NT2/D1 (cell line): ENCODE measurements around the gene RTL10.

ENCODE experiments used
- DNase-seq: peaks from one replicate; pipeline ENCODE4 v3.0.0-alpha.2; 2011; ENCODE audit warnings: low read depth, low spot score
- H3K27me3 ChIP-seq: 2 replicates; pipeline ENCODE4 v1.6.0; 2011; ENCODE audit warnings: mild to moderate bottlenecking; ENCODE audit not compliant: insufficient read length, insufficient read depth
- H3K36me3 ChIP-seq: 2 replicates; pipeline ENCODE4 v1.6.1; 2011; ENCODE audit warnings: mild to moderate bottlenecking, low read length, mixed read lengths; ENCODE audit not compliant: insufficient read depth, insufficient read length
- H3K4me1 ChIP-seq: 2 replicates; pipeline ENCODE4 v1.5.1; 2011; ENCODE audit not compliant: insufficient read depth, insufficient read length
- H3K4me3 ChIP-seq: 2 replicates; pipeline ENCODE4 v1.5.1; 2011; ENCODE audit warnings: low read depth; ENCODE audit not compliant: insufficient read length
- H3K9ac ChIP-seq: 2 replicates; pipeline ENCODE4 v1.6.0; 2011; ENCODE audit warnings: low read depth; ENCODE audit not compliant: insufficient read length
- H3K9me3 ChIP-seq: 2 replicates; pipeline ENCODE4 v1.5.1; 2011; ENCODE audit warnings: mild to moderate bottlenecking, low read length; ENCODE audit not compliant: insufficient read depth
- SUZ12 ChIP-seq: IDR thresholded peaks from 2 replicates; pipeline ENCODE4 v1.6.1; 2011; ENCODE audit not compliant: insufficient read length, insufficient read depth; ENCODE audit errors: extremely low read depth
- YY1 ChIP-seq: IDR thresholded peaks from 2 replicates; pipeline ENCODE4 v1.6.1; 2011; ENCODE audit not compliant: insufficient read length, insufficient read depth
- ZNF274 ChIP-seq: IDR thresholded peaks from 2 replicates; pipeline ENCODE4 v1.6.1; 2011; ENCODE audit warnings: mild to moderate bottlenecking, low read depth, low read length

RTL10 gene

DNA sequence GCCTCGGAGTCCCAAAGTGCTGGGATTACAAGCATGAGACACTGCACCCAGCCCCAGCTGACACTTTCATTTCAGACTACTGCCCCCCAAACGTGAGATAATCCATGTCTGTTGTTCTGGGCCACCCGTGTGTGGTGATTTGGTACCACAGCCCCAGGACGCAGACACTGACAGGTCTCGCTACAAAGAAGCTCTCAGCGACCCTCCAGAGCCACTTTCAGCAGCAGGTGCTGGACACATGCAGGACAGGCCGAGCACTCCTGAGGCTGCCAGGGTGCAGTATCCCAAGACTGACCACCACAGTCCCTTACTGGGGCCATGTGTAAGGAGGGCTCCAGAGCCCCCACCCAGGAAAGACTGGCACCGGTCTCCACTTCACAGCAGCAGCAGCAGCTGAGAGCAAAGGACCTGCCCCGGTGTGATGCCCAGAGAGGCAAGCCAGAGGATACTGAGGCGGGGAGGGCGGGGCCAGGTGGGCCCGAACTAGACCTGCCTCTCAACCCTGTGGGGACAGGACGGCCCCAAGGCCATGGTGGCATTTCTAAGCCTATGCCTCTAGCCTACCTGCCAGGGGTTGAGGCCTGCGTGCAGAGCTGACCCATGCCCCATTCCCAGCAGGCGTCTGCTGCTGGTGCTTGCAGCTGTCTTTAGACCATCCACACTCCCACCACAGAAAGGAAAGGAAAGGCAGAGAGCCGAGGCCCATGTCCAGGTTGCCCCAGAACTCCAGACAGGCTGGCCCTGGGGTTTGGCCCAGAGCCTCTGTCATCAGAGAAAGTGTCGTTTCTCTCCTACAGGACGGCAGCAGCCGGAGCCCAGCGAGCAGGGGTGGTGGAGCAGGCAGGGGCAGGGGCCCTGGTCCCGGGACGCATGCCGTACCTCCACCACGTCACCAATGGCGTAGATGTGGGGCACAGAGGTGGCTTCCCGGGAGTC is 28.0 kb upstream of the RTL10 start:
- Histone ChIP-seq H3K27me3 (no peaks in the 10 kb centered on the region), H3K4me3 (no peak overlapping the region), H3K36me3 (peaks cover 26% of the 10 kb centered on the region), H3K9me3 (no peaks in the 10 kb centered on the region), H3K4me1 (peaks cover 39% of the 10 kb centered on the region), H3K9ac (peak overlapping the region; percentile 50)
- no peak for DNase-seq
- no peak for TF ChIP-seq ZNF274
- TF ChIP-seq YY1, result no peak
- no peak for TF ChIP-seq SUZ12

DNA sequence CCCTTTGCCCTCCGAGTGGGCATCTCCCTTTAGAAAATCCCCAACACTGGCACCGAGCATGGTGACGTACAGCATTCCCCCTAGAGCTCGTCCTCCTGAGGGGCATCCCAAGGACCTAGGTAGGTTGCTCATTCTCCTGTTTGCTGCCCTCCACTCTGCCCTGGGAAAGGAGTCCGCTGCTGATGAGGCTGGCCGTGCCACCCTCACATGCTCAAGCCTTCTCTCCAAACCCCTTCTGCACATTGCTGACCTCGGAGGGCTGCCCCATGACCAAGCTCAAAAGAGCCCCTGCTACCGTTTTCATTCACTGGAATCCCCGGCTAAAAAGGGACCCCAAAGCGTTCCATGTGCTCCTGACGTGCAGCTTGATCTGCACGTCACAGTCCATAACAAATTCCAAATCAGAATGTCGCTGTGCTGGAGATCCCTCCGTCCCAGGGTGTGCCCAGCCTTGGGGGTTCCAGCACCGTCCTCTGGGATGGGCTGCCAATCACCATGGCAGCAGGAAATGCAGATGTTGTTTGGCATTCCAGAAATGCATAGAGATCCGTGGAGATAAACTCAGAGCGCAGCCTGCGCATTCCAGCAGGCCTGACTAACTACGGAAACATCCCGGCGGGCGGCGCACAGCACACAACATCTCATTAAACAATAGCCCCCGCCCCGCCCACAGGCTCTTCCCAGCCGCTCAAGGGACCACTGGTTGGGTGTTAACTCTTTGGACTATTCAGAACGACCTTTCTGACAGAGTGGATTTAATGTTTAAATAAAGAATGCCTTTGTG is 26.3 kb upstream of the RTL10 start:
- Histone ChIP-seq H3K4me3 (peak overlapping the region; percentile 30), H3K36me3 (peaks cover 35% of the 10 kb centered on the region), H3K9ac (peak overlapping the region; percentile 74), H3K27me3 (no peaks in the 10 kb centered on the region), H3K9me3 (no peaks in the 10 kb centered on the region), H3K4me1 (peaks cover 37% of the 10 kb centered on the region)
- peak; percentile 94 for DNase-seq
- TF ChIP-seq YY1, result no peak
- no peak for TF ChIP-seq SUZ12
- TF ChIP-seq ZNF274, result no peak

DNA sequence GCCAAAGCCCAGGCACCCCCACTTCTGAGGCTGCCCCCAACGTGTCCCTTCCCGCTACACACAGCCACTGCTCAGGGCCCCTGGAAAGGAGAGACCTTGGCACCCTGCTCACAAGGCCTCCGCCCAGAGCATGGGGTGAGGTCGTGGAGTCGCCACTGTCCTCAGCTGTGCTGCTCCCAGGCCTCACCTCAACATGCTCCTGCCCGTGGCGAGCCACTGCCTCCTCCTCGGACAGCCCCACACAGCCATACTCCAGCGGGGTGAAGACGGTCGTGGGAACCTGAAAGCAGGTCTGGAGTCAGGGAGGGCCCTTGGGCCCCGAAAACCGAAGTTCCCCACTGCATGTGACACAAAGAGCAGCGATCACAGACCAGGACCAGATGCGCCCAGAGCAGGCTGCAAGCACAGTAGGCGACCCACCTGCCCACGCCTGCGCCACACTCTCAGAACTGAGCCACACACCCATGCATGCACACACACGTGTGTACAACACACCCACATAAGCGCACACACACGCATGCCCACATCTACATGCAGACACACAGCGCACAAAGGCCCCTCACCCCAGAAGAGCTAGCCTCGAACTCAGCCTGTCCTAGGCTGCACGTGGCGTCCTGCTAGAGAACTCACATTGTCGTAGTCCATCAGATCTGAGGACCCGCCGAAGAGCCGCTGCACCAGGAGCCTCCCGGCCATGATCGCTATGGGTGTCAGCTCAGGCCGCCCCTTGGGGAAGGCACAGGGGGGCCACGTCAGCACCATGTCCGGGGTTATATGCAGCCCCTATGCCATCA is 25.5 kb upstream of the RTL10 start:
- H3K9ac ChIP-seq, result peak overlapping the region; percentile 69
- peaks cover 35% of the 10 kb centered on the region for H3K36me3 ChIP-seq
- no peak for DNase-seq
- no peak for TF ChIP-seq SUZ12
- TF ChIP-seq YY1, result no peak
- no peak for TF ChIP-seq ZNF274
- no peaks in the 10 kb centered on the region for H3K27me3 ChIP-seq
- peaks cover 37% of the 10 kb centered on the region for H3K4me1 ChIP-seq
- H3K4me3 ChIP-seq, result peak overlapping the region; percentile 30
- no peaks in the 10 kb centered on the region for H3K9me3 ChIP-seq

DNA sequence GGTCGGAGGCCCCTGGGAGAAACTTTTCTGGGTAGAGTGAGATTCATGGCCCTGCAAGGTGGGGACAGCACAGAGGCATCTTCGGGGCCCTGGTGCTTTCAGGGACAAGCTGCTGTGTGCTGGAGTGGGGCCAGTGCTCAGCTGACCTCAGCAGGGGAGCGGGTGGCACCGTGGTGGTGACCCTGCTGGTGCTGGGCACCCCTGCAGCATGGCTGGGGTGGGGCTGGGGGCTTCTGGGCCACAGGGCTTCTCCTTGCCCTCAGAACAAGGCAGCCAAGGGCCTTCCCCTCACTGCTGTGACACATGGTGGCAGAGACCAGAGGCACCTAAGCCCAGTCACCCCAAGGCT is 24.9 kb upstream of the RTL10 start:
- peak overlapping the region; percentile 12 for H3K4me3 ChIP-seq
- peaks cover 39% of the 10 kb centered on the region for H3K36me3 ChIP-seq
- no peaks in the 10 kb centered on the region for H3K9me3 ChIP-seq
- H3K4me1 ChIP-seq, result peaks cover 37% of the 10 kb centered on the region
- no peak for DNase-seq
- H3K9ac ChIP-seq, result peak overlapping the region; percentile 69
- no peaks in the 10 kb centered on the region for H3K27me3 ChIP-seq
- no peak for TF ChIP-seq SUZ12
- no peak for TF ChIP-seq YY1

DNA sequence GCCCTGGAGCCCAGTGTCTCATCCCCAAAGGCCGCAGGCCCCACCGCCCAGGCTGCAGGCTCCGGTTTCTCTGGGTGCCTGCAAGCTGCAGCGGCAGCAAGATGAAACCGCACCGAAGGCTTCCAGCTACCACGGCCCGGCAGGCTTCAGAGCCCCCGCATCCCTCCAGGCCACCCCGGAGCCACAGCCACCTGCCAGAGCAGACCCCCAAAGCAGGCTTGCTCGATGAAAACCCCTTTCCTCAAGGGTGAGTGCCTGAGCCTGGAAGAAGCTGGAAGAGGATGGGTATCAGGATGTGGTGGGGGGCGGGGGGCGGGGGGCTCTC is 24.5 kb upstream of the RTL10 start:
- Histone ChIP-seq H3K36me3 (peaks cover 42% of the 10 kb centered on the region), H3K9me3 (no peaks in the 10 kb centered on the region), H3K9ac (peak overlapping the region; percentile 32), H3K27me3 (no peaks in the 10 kb centered on the region), H3K4me3 (no peak overlapping the region), H3K4me1 (peaks cover 37% of the 10 kb centered on the region)
- TF ChIP-seq SUZ12 (no peak), YY1 (no peak), ZNF274 (no peak)
- no peak for DNase-seq

DNA sequence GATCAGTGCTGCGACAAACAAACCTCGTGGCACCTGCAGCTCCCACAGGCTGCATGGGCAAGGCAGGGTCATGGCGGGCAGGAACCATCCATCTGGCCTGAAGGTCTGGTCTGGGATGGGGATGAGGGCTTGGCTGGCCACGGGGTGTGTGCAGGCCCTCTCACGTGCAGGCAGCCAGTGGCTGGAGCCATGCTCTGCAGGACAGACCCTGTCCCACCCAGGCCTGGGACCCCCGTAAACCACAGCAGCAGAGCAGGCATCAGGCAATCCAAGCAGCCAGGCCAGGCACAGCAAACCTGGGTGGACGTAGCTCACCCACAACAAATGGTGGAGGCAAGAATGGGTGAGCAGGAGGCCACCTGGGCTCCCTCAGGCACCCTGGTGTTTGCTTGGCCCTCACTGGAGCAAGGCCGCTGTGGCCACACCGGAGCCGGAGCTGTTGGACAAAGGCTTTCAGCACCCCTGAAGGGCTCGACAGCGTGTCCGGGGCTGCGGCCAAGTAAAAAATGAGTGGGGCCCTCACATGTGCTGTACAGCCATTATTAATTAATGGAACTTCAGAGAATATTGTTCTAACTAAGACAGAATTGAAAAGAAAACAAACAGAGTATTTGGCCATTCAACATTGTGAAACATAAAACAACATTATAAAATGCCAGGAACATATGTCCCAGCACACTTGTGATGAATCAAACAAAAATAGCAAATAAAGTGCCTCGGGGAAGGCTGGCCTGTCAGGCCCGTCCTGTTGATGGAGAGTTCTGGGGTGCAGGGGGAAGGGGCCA is 24.0 kb upstream of the RTL10 start:
- H3K4me1 ChIP-seq, result peaks cover 38% of the 10 kb centered on the region
- peak overlapping the region; percentile 32 for H3K9ac ChIP-seq

More for the DNA sequence above, 24.0 kb upstream of the RTL10 start:
- TF ChIP-seq YY1, result no peak
- Histone ChIP-seq H3K4me3 (no peak overlapping the region), H3K9me3 (no peaks in the 10 kb centered on the region), H3K36me3 (peaks cover 47% of the 10 kb centered on the region), H3K27me3 (no peaks in the 10 kb centered on the region)
- DNase-seq, result no peak
